Measurements from ENCODE around the gene FAM241A.
"Not testable (repeated sequence)": the region's sequence is repeated elsewhere in the genome, so short reads cannot be mapped to it uniquely, and the experiment has no call there.

Gene FAM241A

DNA sequence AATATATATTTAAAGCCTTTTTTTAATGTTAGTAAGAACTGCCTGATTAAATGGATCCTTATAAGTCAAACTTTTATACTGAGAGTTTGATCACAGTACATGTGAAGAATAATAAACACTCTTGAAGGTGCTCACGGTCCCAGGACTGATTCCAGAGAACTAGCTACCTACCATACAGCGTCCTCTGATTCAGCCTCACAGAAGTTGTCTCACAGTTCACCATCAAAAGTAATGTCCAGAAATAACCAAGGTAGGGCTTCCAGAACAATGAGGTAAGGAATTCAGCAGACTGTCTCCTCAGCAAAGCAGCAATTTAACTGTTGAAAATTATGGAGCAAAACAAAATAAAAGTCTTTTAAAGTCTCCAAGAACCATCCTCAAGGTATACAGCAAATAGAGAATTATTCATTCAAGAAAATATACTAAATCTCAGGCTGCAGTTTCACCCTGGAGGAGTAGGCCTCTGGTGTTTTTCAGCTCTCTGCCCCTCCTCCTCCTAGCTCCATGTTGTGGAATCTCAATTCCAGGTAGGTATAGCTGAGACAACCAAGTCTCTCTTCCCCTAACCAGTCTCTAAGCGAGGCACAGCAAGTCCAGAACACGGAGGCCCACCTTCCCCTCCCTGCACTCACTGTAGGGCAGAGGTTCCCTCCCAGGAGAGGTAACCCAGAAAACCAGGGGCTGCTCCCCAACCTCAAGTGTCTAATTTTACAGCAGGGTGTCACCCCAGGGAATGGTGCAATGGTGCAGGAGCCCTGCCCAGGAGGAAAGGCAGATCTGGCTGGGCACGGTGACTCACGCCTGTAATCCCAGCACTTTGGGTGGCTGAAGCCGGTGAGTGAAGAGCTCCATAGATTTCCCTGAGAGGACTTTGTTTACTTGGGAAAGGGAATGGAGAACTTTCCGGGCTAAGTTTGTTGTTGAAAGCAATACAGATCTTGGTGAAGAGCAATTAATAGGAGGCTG lies 28.6 kb downstream of the FAM241A start:
- no peak for DNase-seq (ENCODE audit: low read depth in 2 of 2)

DNA sequence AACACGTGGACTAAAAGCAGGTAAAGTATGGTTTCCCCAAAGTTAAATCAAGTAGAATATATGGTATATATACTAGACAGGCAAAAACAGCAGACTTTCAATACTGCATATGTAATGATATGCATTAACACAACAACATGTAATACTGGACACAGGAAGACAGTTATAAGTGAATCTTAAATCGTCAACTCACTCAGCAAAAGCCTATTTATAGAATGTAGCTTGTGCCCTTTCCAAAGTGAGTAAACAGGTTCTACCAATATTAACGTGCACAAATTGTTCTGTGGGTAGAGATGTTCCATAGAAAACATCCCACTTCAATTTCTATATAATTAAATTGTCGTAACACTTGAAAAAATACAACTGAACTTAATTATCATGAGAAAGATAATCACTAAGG lies 30.6 kb downstream of the FAM241A start:
- no peak for DNase-seq (ENCODE audit: low read depth in 2 of 2)

DNA sequence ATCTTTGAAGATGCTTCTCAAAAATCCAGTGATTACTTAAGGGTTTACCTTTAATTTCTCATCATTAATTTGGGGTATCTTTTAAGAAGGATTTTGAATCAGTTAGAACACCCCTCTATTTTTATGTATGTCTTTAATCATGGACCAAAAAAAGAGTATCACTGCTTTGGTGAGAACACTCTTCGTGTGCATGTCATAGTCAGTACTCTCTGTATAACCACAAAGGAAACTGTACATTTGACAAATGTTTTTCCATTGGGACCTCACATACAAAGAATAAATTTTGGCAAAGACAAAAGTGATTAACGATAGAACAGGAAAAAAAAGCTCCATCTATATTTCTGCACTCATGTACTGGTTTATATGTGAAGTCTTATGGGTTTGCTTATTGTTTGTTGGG lies 31.3 kb downstream of the FAM241A start:
- DNase-seq (ENCODE audit: low read depth in 2 of 2): no peak

- not testable (repeated sequence) for DNase-seq (ENCODE audit: low read depth in 2 of 2)
These were observed 33.5 kb downstream of the FAM241A start for GRCh38 chr4:112178741-112179140.

DNA sequence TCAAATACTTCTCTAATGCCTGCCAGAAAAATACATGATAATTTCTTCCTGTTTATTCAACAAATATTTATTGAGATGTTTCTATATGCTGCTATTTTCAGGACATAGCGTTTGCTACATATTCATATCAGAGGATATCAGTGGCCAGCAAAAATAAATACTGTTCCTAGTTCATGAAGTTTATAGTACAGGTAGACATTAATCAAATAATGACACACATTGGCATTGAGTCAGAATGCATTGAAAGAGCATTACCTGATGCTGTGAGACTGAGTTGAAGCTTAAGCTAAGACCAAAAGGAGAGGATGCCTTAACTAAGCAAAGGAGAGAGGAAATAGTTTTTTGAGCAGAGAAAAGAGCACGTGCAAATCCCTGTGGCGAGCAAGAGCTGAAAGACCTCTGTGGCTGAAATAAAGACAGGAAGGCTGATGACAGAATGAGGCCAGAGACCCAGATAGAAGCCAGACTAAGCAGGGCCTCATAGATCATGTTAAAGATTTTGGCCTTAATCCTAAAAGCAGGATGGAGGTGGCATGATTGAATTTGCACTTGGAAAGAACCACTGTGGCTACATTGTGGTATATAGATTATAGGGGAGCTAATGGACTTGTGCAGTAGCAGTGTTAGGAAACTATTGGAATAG lies 36.2 kb downstream of the FAM241A start:
- no peak for DNase-seq (ENCODE audit: low read depth in 2 of 2)

DNA sequence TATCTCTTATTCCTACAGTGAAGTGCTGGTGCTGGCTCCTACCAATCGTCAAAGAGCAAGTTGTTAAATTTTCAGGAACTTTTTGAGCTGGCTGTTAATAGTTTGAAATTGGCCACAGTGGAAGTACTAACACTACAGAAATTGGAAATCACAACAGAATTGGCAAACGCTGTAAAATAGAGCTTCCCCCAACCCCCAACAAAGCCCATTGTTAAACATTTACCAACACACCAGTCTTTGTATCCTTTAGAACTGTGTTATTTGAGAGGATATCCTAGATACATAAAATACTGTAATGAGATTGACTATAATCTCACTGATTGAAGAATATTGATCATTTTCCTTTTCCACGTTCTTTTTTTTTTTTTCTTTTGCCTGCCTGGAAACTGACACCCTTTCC lies 37.4 kb downstream of the FAM241A start:
- DNase-seq (ENCODE audit: low read depth in 2 of 2): no peak

DNA sequence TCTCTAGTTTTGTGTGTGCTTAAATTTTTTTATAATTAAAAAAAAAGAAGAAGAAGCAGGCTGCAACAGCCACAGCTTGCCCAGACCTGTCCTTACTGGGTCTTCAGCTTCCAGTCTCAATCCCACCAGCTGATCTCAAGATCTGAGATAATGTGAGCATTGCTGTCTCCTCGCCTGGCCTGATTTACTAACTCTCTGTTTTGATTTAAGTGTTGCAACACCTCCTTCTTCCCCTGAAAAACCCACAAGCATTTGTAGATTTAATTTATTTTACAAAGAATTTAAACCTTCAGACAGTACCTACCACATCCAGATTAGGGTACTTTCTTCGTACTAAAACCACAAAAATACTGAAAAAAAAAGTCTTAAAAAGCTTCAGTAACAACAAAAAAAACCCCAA lies 38.0 kb downstream of the FAM241A start:
- no peak for DNase-seq (ENCODE audit: low read depth in 2 of 2)

DNA sequence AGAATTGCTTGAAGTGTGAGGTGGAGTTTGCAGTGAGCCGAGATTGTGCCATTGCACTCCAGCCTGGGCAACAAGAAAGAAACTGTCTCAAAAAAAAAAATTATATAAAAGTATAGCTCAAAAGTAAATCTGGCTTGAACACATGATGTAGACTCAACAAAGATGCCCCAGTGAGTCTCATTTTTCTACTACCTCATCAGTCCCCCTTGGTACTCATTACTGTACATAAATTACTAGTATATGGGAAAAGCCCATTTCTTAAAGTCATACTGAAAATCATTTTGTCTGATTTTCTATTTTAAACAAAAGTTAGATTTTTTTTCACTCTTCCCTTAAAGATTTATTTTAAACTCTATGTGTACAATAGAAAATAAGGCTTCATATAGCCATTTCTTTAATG lies 39.2 kb downstream of the FAM241A start:
- no peak for DNase-seq (ENCODE audit: low read depth in 2 of 2)

GRCh38 chr4:112185334-112185733 lies 40.1 kb downstream of the FAM241A start:
- DNase-seq (ENCODE audit: low read depth in 2 of 2): no peak

DNA sequence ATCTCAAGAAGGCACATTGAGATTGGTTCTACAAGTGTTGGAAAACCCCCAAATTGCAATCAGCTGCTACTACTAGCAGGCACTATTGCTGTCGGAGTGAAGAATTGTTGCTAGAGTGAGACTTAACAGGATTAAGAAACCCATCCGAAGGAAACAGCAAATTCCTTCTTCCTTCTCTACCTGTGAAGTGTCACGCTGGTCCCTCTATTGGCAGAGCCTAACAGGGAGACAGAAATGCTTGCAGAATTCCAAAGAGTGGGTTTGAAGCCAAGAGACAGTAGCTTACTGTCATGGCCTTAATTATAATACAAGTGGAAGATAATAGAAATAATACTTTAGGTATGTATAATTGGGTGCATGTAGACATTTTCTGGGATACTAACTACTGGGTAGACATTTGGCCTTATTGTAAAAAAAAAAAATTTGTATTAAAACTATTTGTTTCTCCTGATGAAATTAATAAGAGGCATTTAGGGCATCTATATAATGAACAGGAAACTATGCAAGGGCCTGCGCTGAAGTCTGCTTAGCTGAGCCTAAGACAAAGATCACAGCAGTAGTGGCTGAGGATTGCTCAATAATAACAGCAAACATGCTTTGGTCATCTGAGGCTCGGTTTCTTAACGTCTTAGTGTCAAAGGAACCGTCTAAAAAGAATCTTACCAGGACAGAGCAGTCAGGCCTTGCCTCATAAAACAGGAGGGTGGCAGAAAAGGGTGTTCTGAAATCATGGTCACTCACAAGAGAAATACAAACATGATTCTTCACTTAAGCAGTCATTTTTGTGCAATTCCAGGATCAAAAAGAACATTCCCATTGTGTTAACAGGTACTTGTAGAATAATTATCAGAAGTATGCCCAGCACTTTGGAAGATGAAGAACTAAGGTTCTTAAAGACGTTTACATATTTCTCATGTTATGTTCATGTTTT lies 40.8 kb downstream of the FAM241A start:
- no peak for DNase-seq (ENCODE audit: low read depth in 2 of 2)

- DNase-seq (ENCODE audit: low read depth in 2 of 2): no peak
These were observed 44.5 kb downstream of the FAM241A start for GRCh38 chr4:112189754-112190153.

DNA sequence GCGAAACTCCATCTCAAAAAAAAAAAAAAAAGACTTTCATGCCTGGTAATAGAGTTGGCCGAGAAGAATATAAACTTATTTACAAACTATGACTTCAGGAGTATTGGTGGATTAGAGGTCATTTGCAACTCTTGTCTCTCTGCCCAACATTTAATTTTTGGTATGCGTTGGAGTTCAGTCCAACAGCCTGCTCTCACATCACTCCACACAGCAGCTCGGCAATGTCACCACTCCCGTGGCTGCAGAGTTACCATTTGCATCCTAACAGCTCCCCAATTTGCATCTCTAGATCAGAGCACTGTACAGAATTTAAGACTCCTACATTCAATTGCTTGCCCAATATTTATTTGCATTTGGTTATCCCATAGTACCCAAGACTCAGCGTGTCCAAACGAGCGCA lies 45.4 kb downstream of the FAM241A start:
- DNase-seq (ENCODE audit: low read depth in 2 of 2): no peak

GRCh38 chr4:112196461-112196860 lies 51.2 kb downstream of the FAM241A start:
- no peak for DNase-seq (ENCODE audit: low read depth in 2 of 2)

DNA sequence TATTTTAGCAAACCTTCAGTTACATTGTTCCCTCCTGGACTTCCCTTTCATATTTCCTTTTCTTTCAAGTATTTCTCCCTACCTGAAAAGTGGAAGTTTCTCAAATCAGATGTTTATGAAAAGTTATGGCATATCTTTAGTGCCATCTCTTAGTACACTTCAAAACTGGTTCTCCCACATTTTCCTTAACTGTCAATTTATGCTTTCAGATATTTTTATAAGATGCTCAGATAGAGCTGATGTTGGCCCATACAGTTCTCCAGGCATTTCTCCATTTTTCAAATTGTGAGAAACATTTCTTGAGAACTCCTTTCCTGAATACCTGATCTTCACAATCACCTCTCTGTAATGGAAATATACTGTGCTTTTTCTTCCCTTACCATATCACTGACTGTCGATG lies 53.8 kb downstream of the FAM241A start:
- no peak for DNase-seq (ENCODE audit: low read depth in 2 of 2)

DNA sequence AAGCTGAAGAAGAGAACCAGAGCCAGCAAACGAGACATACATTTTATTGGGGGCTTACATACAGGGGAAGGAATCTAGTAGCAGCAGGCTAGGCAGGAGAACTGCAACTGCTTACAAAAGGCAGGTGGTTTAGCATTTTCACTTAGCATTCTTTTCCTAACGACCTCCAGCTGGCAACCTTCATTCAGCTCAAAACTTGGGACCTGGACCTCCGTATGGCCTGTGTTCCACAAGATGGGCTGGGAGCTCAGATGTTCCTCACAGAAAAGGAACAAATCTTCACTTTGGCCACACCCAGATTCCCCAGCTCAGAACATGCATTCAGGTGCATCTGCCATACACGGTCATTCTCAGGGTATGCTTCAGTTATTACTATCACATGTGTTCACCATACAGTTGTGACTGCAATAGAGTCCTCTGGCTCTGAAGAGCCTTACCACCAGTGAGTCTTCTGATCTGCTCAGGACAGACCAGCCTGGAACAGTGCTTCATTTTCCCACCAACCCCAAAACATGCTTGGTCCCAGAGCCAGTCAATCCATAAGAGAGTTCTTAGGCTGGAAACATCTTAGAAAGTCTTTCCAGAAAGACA lies 56.8 kb downstream of the FAM241A start:
- no peak for DNase-seq (ENCODE audit: low read depth in 2 of 2)

- no peak for DNase-seq (ENCODE audit: low read depth in 2 of 2)
These were observed 58.3 kb downstream of the FAM241A start for GRCh38 chr4:112203593-112203992.

GRCh38 chr4:112206431-112206830 lies 61.2 kb downstream of the FAM241A start:
- DNase-seq (ENCODE audit: low read depth in 2 of 2): no peak

DNA sequence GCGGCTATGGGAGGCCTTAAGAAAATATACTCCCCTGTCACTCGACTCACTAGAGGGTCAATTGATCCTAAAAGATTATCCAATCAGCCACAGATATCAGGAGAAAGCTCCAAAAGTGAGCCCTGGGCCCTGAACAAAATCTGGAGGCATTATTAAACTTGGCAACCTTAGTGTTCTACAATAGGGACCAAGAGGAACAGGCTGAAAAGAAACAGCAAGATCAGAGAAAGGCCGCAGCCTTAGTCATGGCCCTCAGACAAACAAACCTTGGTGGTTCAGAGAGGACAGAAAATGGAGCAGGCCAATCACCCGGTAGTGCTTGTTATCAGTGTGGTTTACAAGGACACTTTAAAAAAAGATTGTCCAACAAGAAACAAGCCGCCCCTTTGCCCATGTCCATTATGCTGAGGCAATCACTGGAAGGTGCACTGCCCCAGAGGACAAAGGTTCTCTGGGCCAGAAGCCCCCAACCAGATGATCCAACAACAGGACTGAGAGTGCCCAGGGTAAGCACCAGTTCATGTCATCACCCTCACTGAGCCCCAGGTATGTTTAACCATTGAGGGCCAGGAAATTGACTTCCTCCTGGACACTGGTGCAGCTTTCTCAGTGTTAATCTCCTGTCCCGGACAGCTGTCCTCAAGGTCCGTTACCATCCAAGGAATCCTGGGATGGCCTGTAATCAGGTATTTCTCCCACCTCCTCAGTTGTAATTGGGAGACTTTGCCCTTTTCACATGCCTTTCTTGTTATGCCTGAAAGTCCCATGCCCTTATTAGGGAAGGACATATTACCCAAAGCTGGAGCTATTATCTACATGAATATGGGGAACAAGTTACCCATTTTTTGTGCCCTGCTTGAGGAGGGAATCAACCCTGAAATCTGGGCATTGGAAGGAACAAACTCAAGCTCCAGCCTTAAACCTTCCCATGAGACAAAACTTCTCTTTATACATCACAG lies 63.2 kb downstream of the FAM241A start:
- DNase-seq (ENCODE audit: low read depth in 2 of 2): not testable (repeated sequence)

DNA sequence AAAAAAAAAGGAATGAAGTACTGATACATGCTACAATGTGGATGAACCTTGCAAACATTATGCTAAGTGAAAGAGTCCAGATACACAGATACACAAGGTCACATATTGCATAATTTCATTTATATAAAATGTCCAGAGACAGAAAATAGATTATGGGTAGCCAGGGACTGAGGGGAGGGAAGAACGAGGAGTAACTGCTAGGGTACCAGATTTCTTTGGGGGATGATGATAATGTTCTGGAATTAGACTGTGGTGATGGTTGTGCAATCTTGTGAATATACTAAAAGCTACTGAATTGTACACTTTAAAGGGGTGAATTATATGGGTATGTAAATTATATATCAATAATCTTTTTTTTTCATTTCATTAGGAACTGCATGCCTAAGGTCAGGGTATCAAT lies 65.5 kb downstream of the FAM241A start:
- DNase-seq (ENCODE audit: low read depth in 2 of 2): no peak

GRCh38 chr4:112213091-112213490 lies 67.8 kb downstream of the FAM241A start:
- DNase-seq (ENCODE audit: low read depth in 2 of 2): no peak

DNA sequence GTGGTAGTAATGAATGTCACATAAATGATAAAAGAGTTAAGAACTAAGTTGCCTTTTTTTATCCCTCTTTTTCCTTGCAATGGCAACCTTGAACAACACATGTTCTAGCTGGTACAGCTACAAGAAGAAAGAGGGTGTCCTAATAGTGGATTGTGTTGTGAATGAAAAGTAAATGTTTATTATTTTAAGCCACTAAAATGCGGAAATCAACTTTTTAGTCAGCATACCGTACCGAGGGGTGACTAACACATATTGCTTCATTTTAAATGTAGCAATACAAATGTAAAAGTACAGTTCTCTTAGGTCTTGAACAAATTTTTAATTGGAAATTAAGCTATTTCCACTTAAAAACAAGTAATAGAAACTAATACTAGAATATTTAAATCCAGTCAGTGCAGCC lies 68.6 kb downstream of the FAM241A start:
- no peak for DNase-seq (ENCODE audit: low read depth in 2 of 2)
